ENCODE measurements around the gene TMED1. TPM values are rescaled to one million over a fixed set of nuclear protein-coding genes. Genes with fewer than 3 reads are reported as not detected.

The TMED1 gene
- total and polyA plus RNA-seq, 2 of the 8 experiments (the other 6 are each of a cell fraction or from before 2014, with no cell fraction given) = 26.9 to 31.9 TPM

DNA sequence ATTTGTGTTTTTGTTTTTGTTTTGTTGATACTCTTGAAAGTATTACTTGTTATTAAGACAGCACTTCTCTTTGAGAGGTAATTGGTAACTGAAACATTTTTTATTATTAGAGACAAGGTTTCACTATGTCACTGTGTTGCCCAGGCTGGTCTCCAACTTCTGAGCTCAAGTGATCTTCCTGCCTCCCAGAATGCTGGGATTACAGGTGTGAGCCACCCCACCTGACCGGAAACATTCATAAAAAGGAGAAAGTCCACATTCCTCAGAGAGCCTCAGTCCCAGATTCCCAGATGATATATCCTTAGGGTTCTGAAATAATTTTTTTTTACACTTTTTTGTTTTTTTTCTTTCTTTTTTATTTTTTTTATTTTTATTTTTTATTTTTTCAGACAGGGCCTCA lies 38.0 kb upstream of the TMED1 start:
- DNase-seq (ENCODE audit: low read depth in 1 of 2, low spot score in 2 of 2) = no peak
- Histone ChIP-seq H2AFZ (ENCODE audit: low read length) (no peak overlapping the region), H2BK15ac (ENCODE audit: low read length) (no peak overlapping the region), H3K79me1 (ENCODE audit: low read depth, low read length) (peaks cover 9% of the 10 kb centered on the region), H3K4me2 (ENCODE audit: insufficient read depth in 1 of 2, low read depth in 2 of 2, low read length in 2 of 2) (no peak overlapping the region; a peak in 1 of 4 replicates), H3K79me2 (ENCODE audit: control insufficient read depth in 1 of 2, insufficient read depth in 2 of 2, low read length in 2 of 2) (peaks cover 4 to 65% of the 10 kb centered on the region in 2 experiments; a peak in 3 of 4 replicates), H2AK5ac (ENCODE audit: low read depth, low read length) (no peak overlapping the region), H3K36me3 (ENCODE audit: control insufficient read depth in 2 of 4, insufficient read depth in 4 of 4, low read length in 3 of 4) (peaks cover 0 to 8% (median 0%) of the 10 kb centered on the region in 4 experiments; a peak in 2 of 8 replicates), H3K4me1 (replicated peaks in 1 of 4; ENCODE audit: control insufficient read depth in 3 of 4, insufficient read depth in 4 of 4, low read length in 3 of 4) (peaks cover 1 to 12% (median 3%) of the 10 kb centered on the region in 4 experiments), H3K4ac (replicated peaks; ENCODE audit: insufficient read length, low read depth, low read length) (no peak overlapping the region), H3K23ac (ENCODE audit: insufficient read length) (no peak overlapping the region), H3K23me2 (ENCODE audit: low read depth, low read length) (peaks cover 8% of the 10 kb centered on the region; the same call in 1 of the 2 replicates), H3K27ac (ENCODE audit: low read depth, low read length) (no peak overlapping the region), H3K18ac (ENCODE audit: extremely low read depth, low read length) (no peak overlapping the region), H2BK5ac (ENCODE audit: low read depth, low read length) (no peak overlapping the region), H4K5ac (ENCODE audit: insufficient read length, low read depth, low read length) (no peak overlapping the region), H2BK20ac (ENCODE audit: low read length) (no peak overlapping the region), H3K4me3 (ENCODE audit: extremely low read depth in 1 of 4, insufficient read depth in 2 of 4, low read depth in 3 of 4, low read length in 4 of 4) (no peak overlapping the region), H3K9ac (replicated peaks in 1 of 4; ENCODE audit: extremely low read depth in 1 of 4, low read depth in 3 of 4, low read length in 3 of 4) (no peak overlapping the region), H3K9me3 (ENCODE audit: insufficient read depth in 2 of 2, low read depth in 1 of 2, low read length in 1 of 2) (no peaks in the 10 kb centered on the region), H3K56ac (replicated peaks; ENCODE audit: insufficient read length, low read depth, low read length) (no peak overlapping the region), H2BK12ac (ENCODE audit: low read depth, low read length) (no peak overlapping the region), H4K91ac (replicated peaks; ENCODE audit: insufficient read length, low read length) (no peak overlapping the region), H4K8ac (ENCODE audit: extremely low read depth, insufficient read depth, low read length) (no peak overlapping the region), H3K14ac (ENCODE audit: insufficient read length) (no peak overlapping the region), H4K20me1 (replicated peaks in 1 of 2; ENCODE audit: control insufficient read depth in 1 of 2, insufficient read depth in 2 of 2, low read length in 2 of 2) (peaks cover 0 to 3% of the 10 kb centered on the region in 2 experiments), H2BK120ac (replicated peaks; ENCODE audit: low read depth, low read length) (no peak overlapping the region), H3K27me3 (replicated peaks in 1 of 4; ENCODE audit: control insufficient read depth in 3 of 4, extremely low read depth in 1 of 4, insufficient read depth in 3 of 4, low read length in 3 of 4) (no peaks in the 10 kb centered on the region)
- CTCF ChIA-PET (ENCODE audit: partially characterized antibody) = interaction anchor here (0.5 to 6.8 kb wide), 10 partner anchors 10 to 63 kb away, joined by 3 to 103 read pairs (median 4); no protein-coding TSS in a partner anchor
- 94% methylated on average over 1 of the region's 1 CpG; no CpG with 5 or more reads in 1 of the 2 experiments for whole genome bisulfite sequencing, 2 experiments (ENCODE audit: extremely low coverage in 1 of 2, insufficient coverage in 1 of 2, insufficient read length in 1 of 2, insufficient replicate concordance in 2 of 2, low coverage in 1 of 2, low lambda C conversion rate in 2 of 2, missing lambda C conversion rate in 1 of 2)
- POLR2A ChIA-PET (ENCODE audit: partially characterized antibody) = interaction anchor here (1.0 to 2.5 kb wide), 4 partner anchors 14 to 39 kb away, joined by 3 to 8 read pairs (median 3); no protein-coding TSS in a partner anchor
- no peak for FAIRE-seq
- TF ChIP-seq ATF3 (IDR thresholded peaks at IDR 0.05; ENCODE audit: insufficient read depth, low read depth, low read length) (no peak), BACH1 (IDR thresholded peaks at IDR 0.05; ENCODE audit: low read length) (no peak), SIRT6 (IDR thresholded peaks at IDR 0.05; ENCODE audit: low read length) (no peak), KDM5A (IDR thresholded peaks at IDR 0.05; ENCODE audit: low read length) (no peak), CBX8 (IDR thresholded peaks at IDR 0.05; ENCODE audit: borderline replicate concordance, low read depth, low read length) (no peak), TAF1 (IDR thresholded peaks at IDR 0.05; ENCODE audit: low read depth, low read length) (no peak), TAF7 (optimal IDR thresholded peaks at IDR 0.05; ENCODE audit: borderline replicate concordance, low read depth, low read length) (no peak)
- TF ChIP-seq, protein P1, sequence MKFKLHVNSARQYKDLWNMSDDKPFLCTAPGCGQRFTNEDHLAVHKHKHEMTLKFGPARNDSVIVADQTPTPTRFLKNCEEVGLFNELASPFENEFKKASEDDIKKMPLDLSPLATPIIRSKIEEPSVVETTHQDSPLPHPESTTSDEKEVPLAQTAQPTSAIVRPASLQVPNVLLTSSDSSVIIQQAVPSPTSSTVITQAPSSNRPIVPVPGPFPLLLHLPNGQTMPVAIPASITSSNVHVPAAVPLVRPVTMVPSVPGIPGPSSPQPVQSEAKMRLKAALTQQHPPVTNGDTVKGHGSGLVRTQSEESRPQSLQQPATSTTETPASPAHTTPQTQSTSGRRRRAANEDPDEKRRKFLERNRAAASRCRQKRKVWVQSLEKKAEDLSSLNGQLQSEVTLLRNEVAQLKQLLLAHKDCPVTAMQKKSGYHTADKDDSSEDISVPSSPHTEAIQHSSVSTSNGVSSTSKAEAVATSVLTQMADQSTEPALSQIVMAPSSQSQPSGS (IDR thresholded peaks at IDR 0.05; ENCODE audit: low read length) = no peak
